Non-pigmented ciliary epithelial cell (primary cell): Measurements from ENCODE around the gene SPSB3.

Experiments
- DNase-seq: peaks from one replicate; pipeline ENCODE4 v3.0.0-alpha.2; 2010; ENCODE audit warnings: low read depth

SPSB3 gene

DNA sequence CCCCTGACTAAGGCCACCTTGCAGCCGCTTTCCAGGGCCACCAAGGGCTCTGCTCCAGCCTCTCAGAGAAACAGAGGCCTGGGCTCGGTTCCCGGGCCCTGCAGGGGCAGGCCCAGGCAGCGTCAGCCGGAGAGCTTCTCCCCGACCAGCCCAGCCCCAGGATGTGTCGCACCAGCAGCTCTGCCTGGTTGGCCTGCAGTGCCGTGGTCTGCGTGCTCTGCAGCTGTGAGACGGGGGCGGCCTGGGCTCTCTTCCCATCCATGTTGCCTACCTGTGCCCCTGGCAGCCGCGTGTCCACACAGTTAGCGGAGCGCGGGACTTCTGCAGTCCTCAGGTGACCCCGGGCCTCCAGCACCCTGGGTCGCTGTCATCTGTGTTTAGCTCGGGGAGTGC is 6.3 kb upstream of the SPSB3 start:
- DNase-seq = no peak

DNA sequence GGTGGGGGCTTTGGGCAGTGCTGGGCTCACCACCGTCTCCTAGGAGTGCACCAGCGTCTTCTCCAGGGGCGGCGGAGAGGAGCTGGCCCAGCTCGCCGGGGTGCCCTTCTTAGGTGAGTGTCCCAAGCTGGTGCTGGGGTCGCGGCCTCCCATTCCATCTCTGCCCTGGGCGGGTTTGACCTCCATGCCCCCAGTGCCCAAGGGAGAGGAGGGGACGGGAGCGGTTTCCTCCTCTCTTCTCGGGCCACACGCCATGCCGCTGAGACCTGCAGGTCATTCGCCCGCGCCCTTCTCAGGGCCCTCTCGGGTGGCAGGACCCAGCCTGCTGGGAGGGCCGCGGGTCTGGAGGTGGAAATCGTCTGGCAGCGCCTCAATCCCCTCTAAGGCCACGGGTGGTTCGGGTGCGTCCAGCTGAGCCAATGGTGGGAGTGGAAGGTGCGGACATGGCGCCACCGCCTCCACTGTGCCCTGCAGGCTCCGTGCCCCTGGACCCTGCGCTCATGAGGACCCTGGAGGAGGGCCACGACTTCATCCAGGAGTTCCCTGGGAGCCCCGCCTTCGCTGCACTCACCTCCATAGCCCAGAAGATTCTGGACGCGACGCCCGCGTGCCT is 5.8 kb upstream of the SPSB3 start:
- no peak for DNase-seq

DNA sequence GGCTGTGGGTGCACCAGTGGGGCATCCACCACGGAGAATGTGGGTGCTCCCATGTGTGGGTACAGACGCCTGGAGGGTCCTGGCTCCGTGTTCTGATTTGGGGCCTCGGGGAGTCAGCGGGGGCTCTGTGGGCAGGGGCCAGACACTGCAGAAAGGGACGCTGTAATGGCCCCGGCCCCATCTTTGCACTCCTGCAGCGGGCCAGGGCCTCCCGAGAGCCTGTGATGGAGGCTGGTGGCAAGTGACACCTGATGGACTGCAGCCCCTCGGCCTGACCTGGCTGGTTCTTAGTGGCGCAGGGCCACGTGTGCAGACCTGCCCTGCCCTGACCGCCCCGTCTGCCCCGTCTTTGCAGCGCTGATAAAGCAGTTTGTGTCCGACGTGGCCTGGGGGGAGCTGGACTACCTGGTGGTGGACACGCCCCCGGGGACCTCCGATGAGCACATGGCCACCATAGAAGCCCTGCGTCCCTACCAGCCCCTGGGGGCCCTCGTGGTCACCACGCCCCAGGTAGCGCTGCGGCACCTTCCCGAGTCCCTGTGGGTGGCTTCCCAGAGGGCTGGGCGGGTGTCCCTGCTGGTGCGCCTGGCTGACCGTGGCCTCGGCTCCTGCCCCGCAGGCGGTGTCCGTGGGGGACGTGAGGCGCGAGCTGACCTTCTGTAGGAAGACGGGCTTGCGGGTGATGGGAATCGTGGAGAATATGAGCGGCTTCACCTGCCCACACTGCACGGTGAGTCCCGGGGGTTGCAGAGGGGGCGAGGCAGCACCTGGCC is 5.1 kb upstream of the SPSB3 start:
- DNase-seq = no peak

DNA sequence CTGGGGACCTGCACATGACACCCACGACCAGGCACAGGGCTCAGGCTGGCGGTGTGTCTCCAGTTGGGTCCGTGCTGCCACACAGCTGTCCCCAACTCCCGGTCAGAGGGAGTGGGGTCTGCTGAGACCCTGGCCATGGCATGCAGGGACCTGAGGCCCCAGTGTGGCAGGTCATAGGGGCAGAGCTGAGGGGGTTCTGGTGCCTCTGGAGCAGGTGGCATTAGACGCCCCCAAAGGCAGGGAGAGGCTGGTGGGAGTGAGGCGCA is 4.6 kb upstream of the SPSB3 start:
- no peak for DNase-seq

DNA sequence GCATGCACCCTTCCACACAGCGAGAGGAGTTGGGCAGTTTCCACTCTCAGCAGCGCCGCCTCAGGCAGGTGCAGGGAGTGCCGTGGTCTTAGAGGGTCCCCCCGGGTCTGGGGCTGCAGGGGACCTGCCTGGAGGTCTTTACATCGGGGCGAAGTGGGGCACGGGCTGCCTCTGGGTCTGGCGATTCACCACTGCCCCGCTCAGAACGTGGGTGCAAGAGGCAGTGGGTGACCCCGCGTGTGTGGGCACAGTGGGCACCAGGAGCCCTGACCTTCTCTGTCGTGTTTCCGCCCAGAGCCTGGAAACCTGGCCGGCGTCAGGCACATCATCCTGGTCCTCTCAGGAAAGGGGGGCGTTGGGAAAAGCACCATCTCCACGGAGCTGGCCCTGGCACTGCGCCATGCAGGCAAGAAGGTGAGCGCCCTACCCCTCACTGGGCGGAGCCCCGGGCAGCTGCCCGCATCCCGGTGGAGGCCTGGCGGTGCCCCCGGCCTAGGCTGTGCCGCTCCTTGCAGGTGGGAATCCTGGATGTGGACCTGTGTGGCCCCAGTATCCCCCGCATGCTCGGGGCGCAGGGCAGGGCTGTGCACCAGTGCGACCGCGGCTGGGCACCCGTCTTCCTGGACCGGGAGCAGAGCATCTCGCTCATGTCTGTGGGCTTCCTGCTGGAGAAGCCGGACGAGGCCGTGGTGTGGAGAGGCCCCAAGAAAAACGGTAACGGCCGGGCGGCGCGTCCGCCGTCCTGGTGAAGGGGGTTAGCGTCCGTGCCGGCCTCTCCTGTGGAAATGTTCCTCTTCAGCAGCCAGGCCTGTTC is 4.1 kb upstream of the SPSB3 start:
- no peak for DNase-seq

DNA sequence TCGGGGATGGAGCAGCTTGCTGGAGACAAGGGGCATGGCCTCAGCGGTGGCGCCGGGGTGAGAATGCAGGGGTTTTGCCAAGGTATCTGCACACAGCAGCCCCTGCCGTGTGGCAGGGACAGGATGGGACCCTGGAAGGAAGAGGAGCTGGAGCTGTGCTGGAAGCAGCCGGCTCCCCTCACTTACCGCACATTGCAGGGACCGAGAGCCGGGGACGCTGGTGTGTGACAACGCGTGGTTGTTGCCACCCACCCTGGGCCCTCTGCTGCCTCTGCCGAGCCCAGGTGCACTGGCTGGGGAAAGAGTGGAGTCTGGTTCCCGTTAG is 3.4 kb upstream of the SPSB3 start:
- DNase-seq = no peak

DNA sequence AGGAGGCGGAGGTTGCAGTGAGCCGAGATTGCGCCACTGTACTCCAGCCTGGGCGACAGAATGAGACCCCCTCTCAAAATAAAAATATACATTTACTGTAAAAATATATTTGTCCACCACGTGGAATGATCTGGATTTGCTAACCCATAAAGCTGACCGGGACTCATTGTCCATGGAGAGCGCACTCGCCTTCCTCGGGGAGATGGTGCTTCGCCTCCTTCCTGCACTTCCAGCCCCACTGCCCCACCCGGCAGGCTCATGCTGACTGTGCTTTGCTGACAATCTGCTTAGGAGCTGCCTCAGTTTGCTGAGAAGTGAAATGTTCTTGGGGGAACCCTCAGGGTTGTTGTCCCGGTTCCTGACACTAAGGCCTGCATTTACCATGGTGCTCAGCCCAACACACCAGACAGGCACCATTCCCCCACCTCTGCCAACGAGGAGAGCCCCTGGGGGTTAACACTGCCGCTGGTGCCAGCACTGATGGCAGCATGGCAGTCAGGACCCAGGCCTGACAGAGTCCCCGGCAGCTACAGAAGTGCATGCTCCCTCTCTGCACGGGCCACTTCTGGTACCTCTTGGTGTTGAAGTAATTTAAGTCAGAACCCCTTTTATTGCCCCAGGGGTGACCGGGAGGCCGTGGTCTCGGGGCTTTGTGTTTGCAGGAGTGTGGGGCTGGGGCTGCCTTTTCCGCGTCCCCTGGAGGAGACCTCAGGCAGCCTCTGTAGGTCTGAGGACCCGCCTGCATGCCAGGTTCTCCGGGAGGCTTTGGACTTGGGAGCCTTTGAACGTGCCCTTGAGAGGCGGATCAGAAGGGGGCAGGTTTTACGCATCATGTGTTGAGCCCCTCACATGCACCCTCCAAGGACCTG is 2.8 kb upstream of the SPSB3 start:
- DNase-seq = no peak

DNA sequence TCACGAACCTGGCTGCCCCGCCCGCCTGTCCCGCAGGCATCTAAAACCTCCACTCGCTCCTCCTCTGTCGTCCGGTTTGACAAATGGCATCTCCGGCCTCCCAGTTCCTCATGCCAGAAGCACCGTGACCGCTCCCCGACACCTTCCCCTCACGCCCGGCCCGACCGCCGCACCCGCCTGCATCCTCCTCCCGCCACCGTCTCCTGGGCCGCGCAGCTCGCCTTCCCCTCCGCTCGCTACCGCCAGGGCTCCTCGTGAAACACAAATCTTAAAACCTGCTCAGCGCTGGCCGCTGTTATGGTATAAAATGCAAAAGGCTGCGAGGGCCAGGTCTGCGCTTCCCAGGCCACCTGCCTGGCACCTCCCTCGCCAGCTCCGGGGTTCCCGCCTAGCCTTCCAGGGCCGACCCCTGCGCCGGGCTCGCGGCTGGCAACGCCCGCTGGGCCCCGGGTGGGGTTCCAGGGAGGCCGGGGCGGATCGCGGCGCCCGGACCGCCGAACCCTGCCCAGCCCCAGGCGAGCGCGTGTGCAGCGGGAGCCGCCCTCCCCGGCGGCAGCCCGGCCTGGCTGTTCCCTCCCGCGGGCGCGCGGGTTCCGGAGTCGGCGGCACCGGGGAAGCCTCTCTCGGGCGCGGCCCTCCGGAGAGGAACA is 488 bp downstream of the SPSB3 start:
- no peak for DNase-seq

DNA sequence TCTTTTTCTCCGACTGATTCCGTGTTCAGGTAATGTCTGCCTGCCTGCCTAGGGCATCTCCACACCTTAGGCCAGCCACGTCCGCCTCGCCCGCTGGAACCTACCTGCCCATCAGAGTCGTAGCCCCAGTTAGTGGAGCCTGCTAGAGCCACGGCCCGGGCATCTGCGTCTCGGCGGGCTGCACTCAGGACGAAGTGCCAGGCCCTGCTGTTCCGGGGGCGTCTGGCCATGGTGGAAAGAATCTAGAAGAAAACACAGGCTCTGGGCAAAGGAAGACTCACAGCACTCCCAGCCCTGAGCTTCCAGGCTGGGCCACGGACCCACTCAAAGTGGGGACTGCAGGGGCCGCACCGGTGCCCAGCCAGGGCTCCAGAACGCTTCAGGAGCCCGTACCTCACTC is 1.1 kb downstream of the SPSB3 start:
- no peak for DNase-seq

DNA sequence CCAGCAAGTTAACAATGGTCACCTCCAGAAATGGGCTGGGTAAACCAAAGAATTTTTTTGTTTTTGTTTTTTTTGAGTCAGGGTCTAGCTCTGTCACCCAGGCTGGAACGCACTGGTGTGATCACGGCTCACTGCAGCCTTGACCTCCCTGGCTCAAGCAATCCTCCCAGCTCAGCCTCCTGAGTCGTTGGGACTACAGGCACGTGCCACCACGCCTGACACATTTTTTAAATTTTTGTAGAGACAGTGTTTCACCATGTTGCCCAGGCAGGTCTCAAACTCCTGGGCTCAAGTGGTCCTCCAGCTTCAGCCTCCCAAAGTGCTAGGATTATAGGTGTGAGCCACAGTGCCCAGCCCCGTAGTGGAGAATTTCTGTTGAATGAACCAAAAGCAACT is 1.7 kb downstream of the SPSB3 start:
- DNase-seq = no peak

DNA sequence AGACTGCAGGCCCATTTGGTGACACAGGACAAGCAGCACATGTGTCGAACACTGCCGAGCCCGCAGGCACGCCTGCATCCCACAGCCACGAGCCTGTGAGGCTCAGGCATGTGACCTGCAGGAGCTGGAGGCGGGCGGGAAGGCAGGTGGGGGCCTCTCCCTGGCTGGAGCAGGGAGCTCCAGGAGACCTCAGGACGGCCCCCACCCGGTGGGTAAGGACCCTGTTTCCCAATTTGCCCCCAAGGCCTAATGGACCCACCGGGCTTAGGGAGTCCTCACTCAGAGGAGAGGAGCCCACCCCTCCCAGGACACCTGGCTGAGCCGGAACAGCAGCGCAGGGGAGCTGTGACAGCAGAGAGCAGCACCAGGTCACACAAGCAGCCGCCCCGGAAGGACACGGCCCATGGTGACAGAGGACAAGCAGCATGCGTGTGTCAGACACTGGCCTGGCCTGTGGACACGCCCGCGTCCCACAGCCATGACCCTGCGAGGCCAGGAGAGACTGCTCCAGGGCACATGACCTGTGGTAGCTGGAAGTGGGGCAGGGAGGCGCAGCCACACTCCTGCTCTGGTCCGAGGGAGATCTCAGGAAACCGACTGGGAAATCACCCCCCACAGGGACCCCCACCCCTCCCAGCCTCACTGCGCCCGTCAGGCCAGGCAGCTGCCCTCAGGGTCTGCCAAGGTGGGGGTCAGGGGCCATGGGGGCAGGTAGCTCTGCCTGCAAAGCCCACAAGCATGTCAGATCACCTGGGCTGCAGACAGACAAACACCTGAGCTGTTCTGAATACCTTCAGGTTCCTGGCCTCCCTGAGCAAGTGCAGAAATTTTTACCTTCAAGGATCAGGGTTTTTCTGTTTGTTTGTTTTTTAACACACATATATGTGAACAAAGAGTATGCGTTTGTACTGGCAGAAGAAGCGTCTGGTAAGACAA is 2.4 kb downstream of the SPSB3 start:
- DNase-seq = no peak

DNA sequence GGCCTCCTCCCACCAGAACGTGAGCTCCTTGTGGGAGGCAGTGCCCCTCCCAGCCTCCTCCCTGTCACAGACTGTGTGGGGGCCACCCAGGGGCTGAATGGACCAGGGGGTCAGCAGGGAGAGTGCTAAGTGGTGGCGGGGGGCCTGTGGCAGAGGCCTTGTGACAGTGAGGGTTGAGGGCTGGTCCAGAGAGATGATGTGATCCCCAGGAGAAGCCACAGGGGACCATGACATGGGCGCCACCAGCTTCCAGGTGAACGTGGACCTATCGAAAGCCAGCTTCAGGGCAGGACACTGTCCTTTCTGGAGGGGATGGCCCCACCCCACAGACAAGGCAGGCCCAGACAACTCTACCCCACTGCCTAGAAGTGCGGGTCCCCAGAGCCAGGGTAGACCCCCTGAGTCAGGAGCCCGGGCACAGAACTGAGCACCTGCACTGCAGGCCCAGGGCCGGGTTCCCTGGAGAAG is 3.1 kb downstream of the SPSB3 start:
- DNase-seq = no peak

DNA sequence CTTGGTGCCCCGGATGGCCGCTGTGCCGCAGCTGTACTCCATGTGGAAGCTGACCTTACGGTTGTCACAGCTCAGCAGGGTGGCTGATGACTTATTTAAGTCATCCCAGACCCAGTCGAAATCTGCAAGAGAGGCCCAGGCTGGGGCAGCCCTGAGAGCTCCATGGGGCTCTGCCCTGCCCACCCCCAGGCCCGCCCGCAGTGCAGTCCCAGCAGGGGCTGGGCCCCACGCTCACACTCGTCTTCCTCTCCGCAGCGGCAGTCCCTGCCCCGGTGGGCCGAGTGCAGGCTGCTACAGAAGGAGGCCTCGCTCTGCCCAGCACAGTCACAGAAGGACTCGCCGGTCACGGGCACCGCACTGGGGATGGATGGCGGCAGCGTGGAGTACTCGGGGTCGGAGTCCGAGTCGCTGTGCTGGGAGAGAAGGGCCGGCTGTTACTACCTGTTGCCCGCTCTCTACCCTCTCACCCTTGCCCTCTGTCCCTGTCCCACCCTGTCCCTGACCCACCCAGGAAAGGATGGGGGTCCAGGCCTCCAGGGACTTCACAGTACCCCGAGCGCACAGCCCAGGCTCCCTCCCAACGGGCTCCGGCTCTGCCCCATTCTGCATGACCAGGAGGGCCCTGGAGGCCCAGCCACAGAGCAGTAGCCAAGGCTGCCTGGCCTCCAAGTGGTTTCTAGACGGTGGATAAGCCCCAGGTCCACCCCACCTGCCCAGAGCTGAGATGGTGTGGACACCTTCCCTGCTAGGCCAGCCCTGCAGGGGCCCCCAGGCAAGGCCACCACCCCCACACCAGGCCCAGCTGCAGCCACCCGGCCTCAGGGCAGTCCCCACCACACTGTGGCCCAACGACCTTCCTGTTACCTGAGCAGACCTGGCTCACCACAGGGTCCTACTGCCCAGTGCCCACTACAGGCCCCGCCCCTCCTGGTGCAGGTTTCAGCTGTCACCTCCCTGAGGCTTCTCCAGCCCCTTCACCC is 3.9 kb downstream of the SPSB3 start:
- DNase-seq = no peak

DNA sequence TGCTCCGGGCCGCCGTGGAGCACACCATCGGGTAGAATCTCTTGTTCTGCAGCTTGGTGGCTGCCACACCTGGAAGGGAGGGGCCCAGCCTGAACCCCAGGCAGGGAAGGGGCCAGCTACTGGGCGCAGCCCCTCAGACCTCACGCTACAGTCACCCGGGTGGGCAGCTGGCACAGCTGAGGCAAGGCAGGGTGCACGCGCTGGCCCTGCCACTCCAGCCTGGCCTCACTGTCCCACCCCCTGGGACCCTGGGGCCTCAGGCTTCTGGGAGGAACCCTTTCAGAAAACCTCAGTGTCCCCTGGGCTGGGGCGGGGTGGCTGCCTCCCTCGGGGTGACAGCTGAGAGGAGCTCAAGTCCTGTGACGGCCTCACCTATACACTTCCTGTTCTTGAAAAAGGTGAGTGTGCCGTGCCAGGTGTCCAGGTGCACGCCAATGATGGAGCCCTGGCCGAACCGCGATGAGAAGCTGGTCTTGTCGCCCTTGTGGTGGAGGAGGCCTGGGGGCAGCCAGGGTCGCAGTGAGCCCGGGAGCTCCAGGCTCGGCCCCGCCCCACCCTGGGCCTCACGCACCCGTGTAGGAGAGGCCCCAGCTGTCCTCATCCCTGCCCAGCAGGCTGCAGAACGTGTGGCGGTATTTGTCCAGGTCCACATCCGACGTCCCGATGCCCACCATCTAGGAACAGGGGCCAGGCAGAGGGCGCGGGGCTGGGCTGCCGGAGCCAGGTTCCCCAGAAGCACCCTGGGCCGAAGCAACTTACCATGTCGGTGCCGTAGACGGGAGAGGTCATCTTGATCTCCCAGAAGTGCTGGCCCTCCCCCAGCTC is 4.8 kb downstream of the SPSB3 start:
- DNase-seq = no peak

DNA sequence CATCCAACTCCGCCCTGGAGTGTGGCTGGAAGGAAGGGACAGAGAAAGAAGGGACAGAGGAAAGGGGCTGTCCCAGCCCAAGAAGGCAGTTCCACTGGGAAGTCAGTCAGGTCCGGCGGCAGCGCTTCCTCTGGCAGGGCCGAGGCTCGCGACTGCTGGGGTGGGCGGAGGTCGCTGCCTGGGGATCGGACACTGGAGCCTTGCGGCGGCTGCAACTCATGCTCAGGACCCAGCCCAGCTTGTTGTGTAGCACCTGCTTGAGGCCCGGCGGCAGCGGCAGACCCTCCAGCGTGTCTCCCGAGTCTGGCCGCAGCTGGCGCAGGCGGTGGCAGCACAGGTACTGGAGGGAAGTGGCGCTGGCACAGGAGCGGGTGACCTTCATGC is 5.4 kb downstream of the SPSB3 start:
- no peak for DNase-seq

DNA sequence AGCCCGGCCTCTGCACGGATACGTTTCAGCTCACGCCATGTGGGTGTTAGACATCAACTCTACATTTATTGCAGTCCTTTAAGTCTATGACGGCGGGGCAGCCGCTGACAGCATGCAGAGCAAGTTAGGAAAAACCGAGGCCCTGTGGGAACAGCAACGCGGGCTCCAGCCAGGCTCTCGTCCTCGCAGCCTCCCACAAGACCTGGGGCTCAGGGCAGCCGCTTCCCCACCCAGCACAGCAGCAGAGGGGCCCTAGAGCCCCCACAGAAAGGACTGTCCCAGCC is 5.8 kb downstream of the SPSB3 start:
- DNase-seq = no peak

DNA sequence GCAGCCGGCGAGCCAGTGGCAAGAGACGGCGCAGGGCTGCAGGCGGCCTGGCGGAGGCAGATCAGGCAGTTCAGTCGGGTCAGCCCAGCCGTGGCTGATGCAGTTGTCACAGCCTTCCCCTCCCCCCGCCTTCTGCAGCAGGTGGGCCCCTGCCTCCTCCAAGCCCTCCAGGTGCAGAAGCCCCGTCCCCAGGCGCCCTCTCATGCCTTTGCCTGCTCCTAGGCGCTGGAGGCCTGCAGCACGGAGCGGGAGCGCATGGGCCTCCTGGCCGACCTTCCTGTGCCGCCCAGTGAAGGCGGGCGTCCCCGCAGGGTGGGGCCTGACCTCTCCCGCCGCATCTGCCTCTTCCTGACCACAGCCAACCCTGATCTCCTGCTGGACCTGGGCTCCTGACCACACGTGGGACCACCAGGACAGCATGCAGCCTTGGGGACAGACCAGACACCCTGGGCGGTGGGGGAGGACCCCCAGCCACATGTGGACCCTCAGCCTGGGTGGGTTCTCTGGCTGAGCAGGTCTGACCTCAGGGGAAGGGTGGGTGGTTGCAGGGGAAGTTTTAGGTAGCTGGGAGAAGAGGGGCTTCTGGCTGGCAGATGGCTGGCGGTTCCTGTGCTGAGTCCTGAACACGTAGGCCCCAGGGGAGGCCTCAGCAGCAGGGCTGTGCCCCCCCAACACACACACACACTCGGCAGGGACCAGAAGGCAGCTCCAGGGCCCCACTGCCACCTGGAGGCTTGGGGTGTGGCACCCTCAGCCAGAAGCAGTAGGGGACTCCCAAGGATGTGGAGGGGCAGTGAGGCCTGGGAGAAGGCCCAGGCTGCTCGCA is 6.3 kb downstream of the SPSB3 start:
- DNase-seq = no peak
